Measurements from ENCODE around the gene KHDC1.
"Not testable (repeated sequence)": the region's sequence is repeated elsewhere in the genome, so short reads cannot be mapped to it uniquely, and the experiment has no call there.

KHDC1 gene, protein sequence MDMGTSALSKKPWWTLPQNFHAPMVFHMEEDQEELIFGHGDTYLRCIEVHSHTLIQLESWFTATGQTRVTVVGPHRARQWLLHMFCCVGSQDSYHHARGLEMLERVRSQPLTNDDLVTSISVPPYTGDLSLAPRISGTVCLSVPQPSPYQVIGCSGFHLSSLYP

DNA sequence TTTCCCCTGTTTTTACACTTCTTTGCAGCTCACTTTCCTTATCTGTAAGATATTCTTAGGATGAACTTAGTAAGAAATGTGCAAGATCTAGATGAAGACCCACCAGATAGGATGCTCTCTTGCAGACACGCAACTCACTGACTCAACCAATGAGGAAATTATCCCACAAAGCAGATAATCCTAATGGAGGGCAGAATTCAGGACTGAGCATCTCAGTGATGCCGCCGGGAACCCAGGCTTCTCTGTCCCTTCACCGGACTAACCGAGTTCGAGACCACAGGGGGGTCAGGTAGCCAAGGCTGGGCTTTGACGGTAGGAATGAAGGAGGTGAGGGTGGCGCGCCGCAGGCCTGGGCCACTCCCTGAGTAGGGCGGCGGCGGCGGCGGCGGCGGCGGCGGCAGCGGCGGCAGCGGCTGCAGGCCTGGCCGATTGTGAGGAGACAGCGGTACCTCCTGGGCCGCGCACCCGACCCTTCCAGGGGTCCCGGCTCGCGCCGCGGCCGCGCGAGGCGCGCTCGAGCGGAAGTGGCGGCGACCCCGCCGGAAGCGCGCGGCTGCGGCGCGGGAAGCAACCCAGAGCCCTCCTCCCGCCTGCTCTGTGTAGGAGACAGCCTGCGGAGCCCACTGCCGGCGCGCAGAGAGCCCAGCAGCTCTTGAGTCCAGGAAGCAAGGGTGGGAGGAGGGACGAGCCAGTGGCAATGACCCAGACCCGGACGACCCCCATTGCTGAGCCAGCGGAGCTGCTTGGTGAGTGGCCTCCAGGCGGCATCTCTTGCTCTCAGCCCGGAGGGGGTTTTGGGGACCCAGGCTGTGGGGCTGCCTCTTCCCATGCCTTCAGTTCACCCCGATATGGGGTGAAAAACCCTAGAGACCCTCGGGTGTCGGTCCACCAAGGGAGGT lies at the start of gene KHDC1:
Gene KHDC1, minus strand, starts transcription at position 526 of the 899 bp plus-strand sequence. CDS start 20,679 bp downstream, outside the sequence.
- no peaks in the 10 kb centered on the region for H3K79me2 ChIP-seq (ENCODE audit: low read length)
- DNase-seq: peak; percentile 42

DNA sequence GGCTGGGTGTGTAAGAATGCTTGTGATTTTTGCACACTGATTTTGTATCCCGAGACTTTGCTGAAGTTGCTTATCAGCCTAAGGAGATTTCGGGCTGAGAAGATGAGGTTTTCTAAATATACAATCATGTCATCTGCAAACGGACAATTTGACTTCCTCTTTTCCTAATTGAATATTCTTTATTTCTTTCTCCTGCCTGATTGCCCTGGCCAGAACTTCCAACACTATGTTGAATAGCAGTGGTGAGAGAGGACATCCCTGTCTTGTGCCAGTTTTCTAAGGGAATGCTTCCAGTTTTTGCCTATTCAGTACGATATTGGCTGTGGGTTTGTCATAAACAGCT lies 47.5 kb upstream of the KHDC1 start:
- H3K27ac ChIP-seq (ENCODE audit: low read length): peak overlapping the region; percentile 32; the same call in 1 of the 2 replicates
- H3K79me2 ChIP-seq (ENCODE audit: low read length): peaks cover 22% of the 10 kb centered on the region
- peak overlapping the region; percentile 67; the same call in 1 of the 2 replicates for H3K9ac ChIP-seq (ENCODE audit: low read length)

More for the DNA sequence above, at the start of gene KHDC1:
- H3K27ac ChIP-seq (ENCODE audit: low read length): no peak within 1 kb of the TSS
- TF ChIP-seq EZH2 (optimal IDR thresholded peaks at IDR 0.05; ENCODE audit: low read depth, low read length) (no peak), EZH2phosphoT487 (IDR thresholded peaks at IDR 0.05; ENCODE audit: low read length) (no peak)
- TF ChIP-seq, protein P1, sequence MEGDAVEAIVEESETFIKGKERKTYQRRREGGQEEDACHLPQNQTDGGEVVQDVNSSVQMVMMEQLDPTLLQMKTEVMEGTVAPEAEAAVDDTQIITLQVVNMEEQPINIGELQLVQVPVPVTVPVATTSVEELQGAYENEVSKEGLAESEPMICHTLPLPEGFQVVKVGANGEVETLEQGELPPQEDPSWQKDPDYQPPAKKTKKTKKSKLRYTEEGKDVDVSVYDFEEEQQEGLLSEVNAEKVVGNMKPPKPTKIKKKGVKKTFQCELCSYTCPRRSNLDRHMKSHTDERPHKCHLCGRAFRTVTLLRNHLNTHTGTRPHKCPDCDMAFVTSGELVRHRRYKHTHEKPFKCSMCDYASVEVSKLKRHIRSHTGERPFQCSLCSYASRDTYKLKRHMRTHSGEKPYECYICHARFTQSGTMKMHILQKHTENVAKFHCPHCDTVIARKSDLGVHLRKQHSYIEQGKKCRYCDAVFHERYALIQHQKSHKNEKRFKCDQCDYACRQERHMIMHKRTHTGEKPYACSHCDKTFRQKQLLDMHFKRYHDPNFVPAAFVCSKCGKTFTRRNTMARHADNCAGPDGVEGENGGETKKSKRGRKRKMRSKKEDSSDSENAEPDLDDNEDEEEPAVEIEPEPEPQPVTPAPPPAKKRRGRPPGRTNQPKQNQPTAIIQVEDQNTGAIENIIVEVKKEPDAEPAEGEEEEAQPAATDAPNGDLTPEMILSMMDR (IDR thresholded peaks at IDR 0.05; ENCODE audit: low read length): no peak
- no peaks in the 10 kb centered on the region for H3K27me3 ChIP-seq (replicated peaks; ENCODE audit: insufficient read depth, low read length)
- peak within 1 kb of the TSS; percentile 88 for H3K4me2 ChIP-seq (ENCODE audit: low read depth, low read length)
- H3K36me3 ChIP-seq (replicated peaks; ENCODE audit: insufficient read depth, low read length): no peaks in the 10 kb centered on the region
- peak within 1 kb of the TSS; percentile 92 for H2AFZ ChIP-seq (ENCODE audit: low read length)
- H3K4me1 ChIP-seq (ENCODE audit: low read length): peaks cover 9% of the 10 kb centered on the region
- H3K9me3 ChIP-seq (replicated peaks; ENCODE audit: insufficient read depth, low read length): no peaks in the 10 kb centered on the region
- H3K9ac ChIP-seq (ENCODE audit: low read length): peak within 1 kb of the TSS; percentile 57
- H4K20me1 ChIP-seq (ENCODE audit: insufficient read depth, low read length): no peaks in the 10 kb centered on the region
- H3K9me2 ChIP-seq (replicated peaks; ENCODE audit: insufficient read depth, low read length): no peaks in the 10 kb centered on the region
- peak within 1 kb of the TSS; percentile 64 for H3K4me3 ChIP-seq (ENCODE audit: low read length)
- no peaks in the 10 kb centered on the region for H3F3A ChIP-seq (ENCODE audit: insufficient read depth, low read length)

DNA sequence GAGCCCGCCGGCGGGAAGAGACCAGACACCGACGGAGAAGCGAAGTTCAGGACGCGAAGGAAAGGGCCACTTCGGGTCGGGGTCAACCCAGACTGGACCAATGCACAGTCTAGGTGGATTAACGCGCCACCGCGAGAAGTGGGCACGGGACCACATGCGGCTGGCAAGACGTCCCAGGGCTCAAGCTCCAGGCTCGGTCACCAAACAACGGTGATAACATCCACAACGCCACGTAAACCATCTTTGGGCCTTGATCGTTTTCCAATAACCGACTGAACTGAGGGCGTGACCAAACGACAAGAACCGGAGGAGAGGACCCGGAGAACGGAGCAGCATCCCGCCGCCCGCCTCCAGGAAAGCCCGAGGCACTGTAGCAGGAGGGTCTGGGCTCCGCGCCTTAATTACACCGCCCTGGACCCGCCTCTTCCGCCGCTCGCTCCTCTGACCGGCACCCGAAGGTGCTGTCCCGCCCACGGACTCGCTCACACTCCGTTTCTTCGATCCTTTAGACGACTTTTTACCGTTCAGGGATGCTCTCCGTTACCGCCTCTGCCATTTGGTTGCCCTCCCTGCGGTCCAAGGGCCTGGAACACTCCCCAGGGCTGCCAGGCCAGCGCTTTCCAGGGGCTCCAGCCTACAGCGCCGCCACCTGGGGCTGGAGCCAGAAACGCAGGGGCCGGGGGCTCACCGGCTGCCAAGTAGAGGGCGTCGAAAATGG lies 46.9 kb upstream of the KHDC1 start:
- peak overlapping the region; percentile 67 for H3K9ac ChIP-seq (ENCODE audit: low read length)
- H3K9me3 ChIP-seq (replicated peaks; ENCODE audit: insufficient read depth, low read length): no peaks in the 10 kb centered on the region
- no peaks in the 10 kb centered on the region for H3K9me2 ChIP-seq (replicated peaks; ENCODE audit: insufficient read depth, low read length)
- DNase-seq: peak; percentile 69
- no peaks in the 10 kb centered on the region for H3K36me3 ChIP-seq (replicated peaks; ENCODE audit: insufficient read depth, low read length)
- H4K20me1 ChIP-seq (ENCODE audit: insufficient read depth, low read length): no peaks in the 10 kb centered on the region
- peak overlapping the region; percentile 32; the same call in 1 of the 2 replicates for H3K27ac ChIP-seq (ENCODE audit: low read length)
- no peaks in the 10 kb centered on the region for H3K27me3 ChIP-seq (replicated peaks; ENCODE audit: insufficient read depth, low read length)
- TF ChIP-seq, protein P1 (IDR thresholded peaks at IDR 0.05; ENCODE audit: low read length): peak; percentile 65
- no peak for TF ChIP-seq EZH2phosphoT487 (IDR thresholded peaks at IDR 0.05; ENCODE audit: low read length)
- TF ChIP-seq EZH2 (optimal IDR thresholded peaks at IDR 0.05; ENCODE audit: low read depth, low read length): no peak
- H3F3A ChIP-seq (ENCODE audit: insufficient read depth, low read length): no peaks in the 10 kb centered on the region
- peaks cover 22% of the 10 kb centered on the region for H3K79me2 ChIP-seq (ENCODE audit: low read length)
- H3K4me2 ChIP-seq (ENCODE audit: low read depth, low read length): peak overlapping the region; percentile 83
- no peaks in the 10 kb centered on the region for H3K4me1 ChIP-seq (ENCODE audit: low read length)
- peak overlapping the region; percentile 66 for H3K4me3 ChIP-seq (ENCODE audit: low read length)
- H2AFZ ChIP-seq (ENCODE audit: low read length): peak overlapping the region; percentile 76

More for the DNA sequence above, 47.5 kb upstream of the KHDC1 start:
- Histone ChIP-seq H3K4me3 (ENCODE audit: low read length) (peak overlapping the region; percentile 66), H3K4me2 (ENCODE audit: low read depth, low read length) (peak overlapping the region; percentile 83), H2AFZ (ENCODE audit: low read length) (peak overlapping the region; percentile 76)
- H3K36me3 ChIP-seq (replicated peaks; ENCODE audit: insufficient read depth, low read length); H3K27me3 ChIP-seq (replicated peaks; ENCODE audit: insufficient read depth, low read length); H3F3A ChIP-seq (ENCODE audit: insufficient read depth, low read length); H3K4me1 ChIP-seq (ENCODE audit: low read length); DNase-seq; H4K20me1 ChIP-seq (ENCODE audit: insufficient read depth, low read length); H3K9me2 ChIP-seq (replicated peaks; ENCODE audit: insufficient read depth, low read length); H3K9me3 ChIP-seq (replicated peaks; ENCODE audit: insufficient read depth, low read length): not testable (repeated sequence)
